ENCODE results near the gene CAB39L. TPM values are rescaled to one million over a fixed set of nuclear protein-coding genes. Genes with fewer than 3 reads are reported as not detected.

Gene CAB39L
- polyA plus RNA-seq, 1 of the 3 experiments (the other 2 are of a cell fraction), result 2.6 TPM

DNA sequence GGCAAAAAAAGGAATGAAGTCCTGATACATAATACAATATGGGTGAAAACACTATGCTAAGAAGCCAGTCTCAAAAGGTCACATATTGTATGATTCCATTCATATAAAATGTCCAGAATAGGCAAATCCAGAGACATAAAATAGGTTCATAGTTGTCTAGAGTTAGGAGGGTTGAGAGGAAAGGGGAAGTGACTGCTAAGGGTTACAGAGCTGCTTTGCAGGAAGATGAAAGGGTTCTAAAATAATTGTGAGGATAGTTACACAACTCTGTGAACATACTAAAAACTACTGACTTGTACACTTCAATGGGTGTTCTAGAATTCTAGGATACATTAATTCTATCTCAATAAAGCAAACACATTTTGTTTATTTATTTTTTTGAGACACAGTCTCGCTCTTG is 25.7 kb downstream of the CAB39L start:
- 86% methylated on average over 1 of the region's 1 CpG for WGBS (ENCODE audit: low lambda C conversion rate)
- ChIA-PET CTCF (no interaction called here), POLR2A (no interaction called here)
- H3K36me3 ChIP-seq (replicated peaks in 1 of 2; ENCODE audit: control insufficient read depth in 1 of 2, insufficient read depth in 2 of 2, low read length in 1 of 2), result peaks cover 0 to 4% of the 10 kb centered on the region in 2 experiments
- no peaks in the 10 kb centered on the region for H3K79me2 ChIP-seq (ENCODE audit: insufficient read depth)
- no peaks in the 10 kb centered on the region for H3K4me1 ChIP-seq (ENCODE audit: control insufficient read depth in 1 of 2, insufficient read depth in 2 of 2, low read depth in 1 of 2, low read length in 1 of 2)
- no peaks in the 10 kb centered on the region for H4K20me1 ChIP-seq (ENCODE audit: insufficient read depth)
- H3K27ac ChIP-seq (ENCODE audit: low read depth in 2 of 2, low read length in 1 of 2), result no peak overlapping the region
- H3K4me3 ChIP-seq (ENCODE audit: low read depth in 2 of 2, low read length in 1 of 2), result no peak overlapping the region
- H2AFZ ChIP-seq (ENCODE audit: low read depth), result no peak overlapping the region
- H3K9ac ChIP-seq, result no peak overlapping the region
- H3K4me2 ChIP-seq, result no peak overlapping the region
- TF ChIP-seq FOXJ3 (CRISPR knock-in tag; IDR thresholded peaks at IDR 0.05) (no peak), PBX3 (IDR thresholded peaks at IDR 0.05) (no peak), CHD2 (IDR thresholded peaks at IDR 0.05; ENCODE audit: low read length, partially characterized antibody) (no peak), MXI1 (IDR thresholded peaks at IDR 0.05; ENCODE audit: low read depth, low read length) (no peak), FOSL2 (IDR thresholded peaks at IDR 0.05; ENCODE audit: borderline replicate concordance, low read depth) (no peak), RCOR1 (IDR thresholded peaks at IDR 0.05; ENCODE audit: low read length) (no peak), TCF12 (IDR thresholded peaks at IDR 0.05) (no peak), GATA2 (CRISPR knock-in tag; IDR thresholded peaks at IDR 0.05) (no peak), EZH2phosphoT487 (IDR thresholded peaks at IDR 0.05; ENCODE audit: borderline replicate concordance, low read depth) (no peak), FOXM1 (IDR thresholded peaks at IDR 0.05; ENCODE audit: low read depth) (no peak), SIN3A (IDR thresholded peaks at IDR 0.05; ENCODE audit: borderline replicate concordance, low read depth, low read length) (no peak), GABPA (IDR thresholded peaks at IDR 0.05; ENCODE audit: low read depth) (no peak), NFIC (IDR thresholded peaks at IDR 0.05; ENCODE audit: borderline replicate concordance) (no peak), MEF2A (IDR thresholded peaks at IDR 0.05; ENCODE audit: borderline replicate concordance, low read depth) (no peak), SMC3 (IDR thresholded peaks at IDR 0.05; ENCODE audit: low read depth, low read length) (no peak), NRF1 (IDR thresholded peaks at IDR 0.05; ENCODE audit: low read depth, low read length) (no peak)
- TF ChIP-seq, protein P1, sequence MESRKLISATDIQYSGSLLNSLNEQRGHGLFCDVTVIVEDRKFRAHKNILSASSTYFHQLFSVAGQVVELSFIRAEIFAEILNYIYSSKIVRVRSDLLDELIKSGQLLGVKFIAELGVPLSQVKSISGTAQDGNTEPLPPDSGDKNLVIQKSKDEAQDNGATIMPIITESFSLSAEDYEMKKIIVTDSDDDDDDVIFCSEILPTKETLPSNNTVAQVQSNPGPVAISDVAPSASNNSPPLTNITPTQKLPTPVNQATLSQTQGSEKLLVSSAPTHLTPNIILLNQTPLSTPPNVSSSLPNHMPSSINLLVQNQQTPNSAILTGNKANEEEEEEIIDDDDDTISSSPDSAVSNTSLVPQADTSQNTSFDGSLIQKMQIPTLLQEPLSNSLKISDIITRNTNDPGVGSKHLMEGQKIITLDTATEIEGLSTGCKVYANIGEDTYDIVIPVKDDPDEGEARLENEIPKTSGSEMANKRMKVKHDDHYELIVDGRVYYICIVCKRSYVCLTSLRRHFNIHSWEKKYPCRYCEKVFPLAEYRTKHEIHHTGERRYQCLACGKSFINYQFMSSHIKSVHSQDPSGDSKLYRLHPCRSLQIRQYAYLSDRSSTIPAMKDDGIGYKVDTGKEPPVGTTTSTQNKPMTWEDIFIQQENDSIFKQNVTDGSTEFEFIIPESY (IDR thresholded peaks at IDR 0.05; ENCODE audit: borderline replicate concordance, low read depth), result no peak
- no peaks in the 10 kb centered on the region for H3K27me3 ChIP-seq (ENCODE audit: insufficient read depth)
- DNase-seq, result no peak
- no peaks in the 10 kb centered on the region for H3K9me2 ChIP-seq
- H3K9me3 ChIP-seq, result no peaks in the 10 kb centered on the region
- no peaks in the 10 kb centered on the region for H3F3A ChIP-seq (replicated peaks; ENCODE audit: insufficient read depth)

GRCh38 chr13:49417161-49417560 is 26.7 kb downstream of the CAB39L start:
- Histone ChIP-seq H4K20me1 (ENCODE audit: insufficient read depth) (no peaks in the 10 kb centered on the region), H3K36me3 (replicated peaks in 1 of 2; ENCODE audit: control insufficient read depth in 1 of 2, insufficient read depth in 2 of 2, low read length in 1 of 2) (no peaks in the 10 kb centered on the region), H3K27ac (ENCODE audit: low read depth in 2 of 2, low read length in 1 of 2) (no peak overlapping the region), H3K9me2 (no peaks in the 10 kb centered on the region), H3K4me2 (no peak overlapping the region), H3K79me2 (ENCODE audit: insufficient read depth) (no peaks in the 10 kb centered on the region), H3K4me1 (ENCODE audit: control insufficient read depth in 1 of 2, insufficient read depth in 2 of 2, low read depth in 1 of 2, low read length in 1 of 2) (no peaks in the 10 kb centered on the region), H2AFZ (ENCODE audit: low read depth) (no peak overlapping the region), H3K4me3 (ENCODE audit: low read depth in 2 of 2, low read length in 1 of 2) (no peak overlapping the region), H3F3A (replicated peaks; ENCODE audit: insufficient read depth) (no peaks in the 10 kb centered on the region), H3K9me3 (no peaks in the 10 kb centered on the region), H3K27me3 (ENCODE audit: insufficient read depth) (no peaks in the 10 kb centered on the region), H3K9ac (no peak overlapping the region)
- 97% methylated on average over 3 of the region's 3 CpGs for WGBS (ENCODE audit: low lambda C conversion rate)
- DNase-seq, result no peak
- POLR2A ChIA-PET, result no interaction called here
- CTCF ChIA-PET, result no interaction called here
- no peak for TF ChIP-seq TAF1 (IDR thresholded peaks at IDR 0.05; ENCODE audit: borderline replicate concordance, low read depth, low read length)
- TF ChIP-seq CTCF (IDR thresholded peaks at IDR 0.05), result no peak
- no peak for TF ChIP-seq FOXJ3 (CRISPR knock-in tag; IDR thresholded peaks at IDR 0.05)
- no peak for TF ChIP-seq RXRA (IDR thresholded peaks at IDR 0.05; ENCODE audit: borderline replicate concordance, low read depth)
- no peak for TF ChIP-seq RAD21 (IDR thresholded peaks at IDR 0.05; ENCODE audit: low read length)
- no peak for TF ChIP-seq PBX3 (IDR thresholded peaks at IDR 0.05)
- no peak for TF ChIP-seq RFX5 (IDR thresholded peaks at IDR 0.05; ENCODE audit: low read length)
- TF ChIP-seq EZH2phosphoT487 (IDR thresholded peaks at IDR 0.05; ENCODE audit: borderline replicate concordance, low read depth), result no peak
- no peak for TF ChIP-seq NRF1 (IDR thresholded peaks at IDR 0.05; ENCODE audit: low read depth, low read length)
- TF ChIP-seq GABPA (IDR thresholded peaks at IDR 0.05; ENCODE audit: low read depth), result no peak
- TF ChIP-seq MXI1 (IDR thresholded peaks at IDR 0.05; ENCODE audit: low read depth, low read length), result no peak
- TF ChIP-seq, protein P2, sequence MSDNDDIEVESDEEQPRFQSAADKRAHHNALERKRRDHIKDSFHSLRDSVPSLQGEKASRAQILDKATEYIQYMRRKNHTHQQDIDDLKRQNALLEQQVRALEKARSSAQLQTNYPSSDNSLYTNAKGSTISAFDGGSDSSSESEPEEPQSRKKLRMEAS (IDR thresholded peaks at IDR 0.05; ENCODE audit: low read depth), result no peak
